Measurements from ENCODE around the gene VSIR. TPM values are rescaled to one million over a fixed set of nuclear protein-coding genes. Genes with fewer than 3 reads are reported as not detected.

VSIR gene
- total RNA-seq, 1 donor from 2014 or later, result 8.6 TPM

DNA sequence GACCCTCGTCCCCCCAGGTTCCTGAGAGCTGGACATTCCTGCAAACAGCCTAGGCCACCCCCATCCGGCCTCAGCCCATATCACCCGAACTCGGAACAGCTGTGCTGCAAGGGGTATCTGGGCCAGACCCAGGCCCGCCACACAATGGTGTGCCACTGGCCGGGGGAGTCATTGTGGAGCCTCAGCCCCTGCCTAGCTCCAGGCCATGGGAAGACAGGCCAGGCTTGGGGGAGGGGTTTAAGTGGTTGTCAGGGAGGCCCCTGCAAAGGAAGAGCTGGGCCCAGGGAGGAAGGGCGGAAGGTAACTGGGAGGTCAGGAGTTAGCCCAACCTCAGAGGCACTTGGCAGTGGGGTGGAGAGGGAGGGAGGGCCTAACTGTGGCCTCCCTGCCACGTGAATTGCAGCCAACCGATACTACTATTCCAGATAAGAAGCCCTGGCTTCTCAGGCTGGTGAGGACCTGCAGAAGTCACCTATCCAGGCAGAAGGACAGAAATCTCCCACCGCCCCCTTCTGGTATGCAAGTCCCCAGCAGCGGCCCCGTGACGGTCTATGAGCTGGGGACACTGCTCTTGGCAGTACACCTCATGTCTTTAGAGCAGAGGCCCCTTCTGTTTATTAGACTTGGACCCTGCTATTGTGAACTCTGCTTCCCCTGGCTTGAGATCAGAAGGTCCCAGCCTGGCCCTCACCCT lies 26.8 kb downstream of the VSIR start:
- no peak overlapping the region for H3K4me3 ChIP-seq (ENCODE audit: low read depth, low read length)
- TF ChIP-seq, protein P1, sequence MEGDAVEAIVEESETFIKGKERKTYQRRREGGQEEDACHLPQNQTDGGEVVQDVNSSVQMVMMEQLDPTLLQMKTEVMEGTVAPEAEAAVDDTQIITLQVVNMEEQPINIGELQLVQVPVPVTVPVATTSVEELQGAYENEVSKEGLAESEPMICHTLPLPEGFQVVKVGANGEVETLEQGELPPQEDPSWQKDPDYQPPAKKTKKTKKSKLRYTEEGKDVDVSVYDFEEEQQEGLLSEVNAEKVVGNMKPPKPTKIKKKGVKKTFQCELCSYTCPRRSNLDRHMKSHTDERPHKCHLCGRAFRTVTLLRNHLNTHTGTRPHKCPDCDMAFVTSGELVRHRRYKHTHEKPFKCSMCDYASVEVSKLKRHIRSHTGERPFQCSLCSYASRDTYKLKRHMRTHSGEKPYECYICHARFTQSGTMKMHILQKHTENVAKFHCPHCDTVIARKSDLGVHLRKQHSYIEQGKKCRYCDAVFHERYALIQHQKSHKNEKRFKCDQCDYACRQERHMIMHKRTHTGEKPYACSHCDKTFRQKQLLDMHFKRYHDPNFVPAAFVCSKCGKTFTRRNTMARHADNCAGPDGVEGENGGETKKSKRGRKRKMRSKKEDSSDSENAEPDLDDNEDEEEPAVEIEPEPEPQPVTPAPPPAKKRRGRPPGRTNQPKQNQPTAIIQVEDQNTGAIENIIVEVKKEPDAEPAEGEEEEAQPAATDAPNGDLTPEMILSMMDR (conservative IDR thresholded peaks at IDR 0.05; ENCODE audit: low read depth, low read length), result no peak
- no peak for DNase-seq (ENCODE audit: low read depth)

DNA sequence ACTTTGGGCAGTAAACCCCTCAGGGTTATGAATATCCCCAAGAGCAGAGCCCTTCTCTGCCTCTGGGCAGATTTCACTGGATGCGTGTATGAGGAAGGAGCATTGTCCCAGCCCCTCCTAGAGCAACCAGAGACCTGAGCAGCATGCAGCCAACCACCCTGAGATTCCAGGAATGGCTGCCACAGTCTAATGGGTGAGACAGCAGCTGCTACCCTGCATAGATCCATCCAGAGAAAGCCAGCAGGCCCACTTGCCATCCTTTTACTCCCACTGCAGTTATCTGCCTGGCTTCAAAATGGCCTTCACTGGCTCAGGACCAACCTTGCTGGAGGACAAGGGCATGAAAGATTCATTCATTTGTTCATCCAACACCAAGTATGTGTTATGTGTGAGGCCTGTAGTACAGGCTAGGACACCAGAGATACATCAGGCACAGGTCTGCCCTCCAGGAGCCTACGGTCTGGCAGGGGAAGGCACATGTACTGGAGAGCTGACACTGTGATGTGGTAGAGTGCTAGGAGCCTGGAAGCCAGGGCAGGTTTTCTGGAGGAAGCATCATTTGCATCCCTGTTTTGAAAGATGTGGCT lies 27.6 kb downstream of the VSIR start:
- DNase-seq (ENCODE audit: low read depth), result no peak
- H3K4me3 ChIP-seq (ENCODE audit: low read depth, low read length), result no peak overlapping the region
- TF ChIP-seq, protein P1 (conservative IDR thresholded peaks at IDR 0.05; ENCODE audit: low read depth, low read length), result no peak

DNA sequence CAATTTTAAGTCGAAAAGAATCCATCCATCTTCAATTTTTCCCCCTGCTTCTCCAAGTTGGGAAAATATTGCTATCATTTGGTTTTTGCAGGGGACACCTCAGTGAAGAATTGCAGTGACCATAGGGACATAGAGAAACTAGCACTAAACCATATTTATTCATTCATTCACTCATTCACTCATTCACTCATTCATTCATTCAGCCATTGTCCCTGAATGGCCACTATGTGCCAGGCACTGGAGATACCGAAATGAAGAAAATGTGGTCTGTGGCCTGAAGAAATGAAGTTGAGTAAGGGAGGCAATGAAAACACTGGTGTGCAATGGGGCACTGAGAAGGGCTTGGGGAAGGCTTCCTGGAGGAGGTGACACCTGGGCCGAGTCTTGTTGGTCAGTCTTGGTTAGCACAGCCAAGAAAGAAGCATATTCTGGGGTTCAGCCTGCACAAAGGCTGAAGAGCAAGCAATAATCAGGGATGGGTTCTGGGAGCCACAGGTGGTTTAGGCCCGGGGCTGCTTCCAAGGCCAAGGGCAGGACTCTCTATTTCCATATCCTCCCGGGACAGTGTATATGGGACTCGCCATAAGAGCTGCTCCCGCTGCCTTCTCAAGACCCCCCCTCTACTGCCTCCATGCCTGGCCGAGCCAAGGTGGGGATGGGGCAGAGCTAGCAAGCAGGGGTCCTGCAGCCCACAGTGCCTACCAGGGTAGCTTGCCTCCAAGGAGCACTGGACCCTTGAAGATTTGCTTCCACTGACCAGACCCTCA lies 28.2 kb downstream of the VSIR start:
- no peak overlapping the region for H3K4me3 ChIP-seq (ENCODE audit: low read depth, low read length)
- no peak for DNase-seq (ENCODE audit: low read depth)
- TF ChIP-seq, protein P1 (conservative IDR thresholded peaks at IDR 0.05; ENCODE audit: low read depth, low read length), result no peak

DNA sequence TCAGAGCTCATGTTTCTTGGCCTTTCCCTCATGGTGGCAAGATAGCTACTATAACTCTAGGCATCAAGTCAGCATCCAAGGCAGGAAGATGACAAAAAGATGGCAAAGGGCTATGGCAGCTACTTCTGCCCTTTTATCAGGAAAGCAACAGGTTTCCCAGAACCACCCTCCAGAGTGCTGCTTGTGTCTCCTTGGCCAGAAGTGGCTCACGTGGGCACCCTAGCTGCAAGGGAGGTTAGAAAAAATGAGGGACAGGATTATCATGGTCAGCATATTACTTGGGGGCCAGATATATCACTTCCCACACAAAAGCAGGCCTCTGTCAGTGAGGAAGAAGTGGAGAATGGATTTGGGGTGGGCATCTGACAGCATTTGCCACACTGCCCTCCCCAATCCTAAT lies 29.5 kb downstream of the VSIR start:
- TF ChIP-seq, protein P1 (conservative IDR thresholded peaks at IDR 0.05; ENCODE audit: low read depth, low read length), result no peak

DNA sequence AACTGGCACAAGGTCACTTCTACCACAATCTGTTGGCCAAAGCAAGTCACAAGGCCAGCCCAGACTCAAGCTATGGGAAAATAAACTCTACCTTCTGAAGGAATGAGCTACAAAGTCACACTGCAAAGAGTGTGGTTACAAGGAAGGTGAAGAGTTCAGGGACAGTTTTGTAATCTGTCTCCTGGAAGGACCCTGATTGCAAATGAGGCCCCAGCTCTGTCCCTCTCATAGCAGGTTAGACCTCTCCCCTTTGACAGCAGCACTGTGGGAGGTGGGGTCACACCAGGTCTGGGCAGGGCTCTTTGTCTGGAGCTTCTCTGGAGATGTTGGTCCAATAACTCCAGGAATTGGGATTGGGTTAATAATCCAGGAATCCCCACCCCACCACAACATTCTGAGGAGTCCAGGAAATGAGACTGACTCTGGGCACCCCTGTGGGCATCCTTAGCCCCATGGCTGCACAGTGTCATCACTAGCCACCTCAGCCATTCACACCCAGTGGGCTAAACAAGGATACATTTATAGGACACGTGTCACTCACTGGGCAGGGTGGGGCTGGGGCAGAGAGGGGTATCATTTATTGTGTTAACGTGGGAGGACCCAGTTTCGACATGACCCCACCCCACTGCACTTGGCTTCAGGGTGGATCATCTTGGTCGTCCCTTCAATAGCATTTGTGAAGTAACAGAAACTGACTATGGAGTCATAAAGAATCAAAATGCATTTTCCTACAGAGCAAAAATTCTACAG lies 30.1 kb downstream of the VSIR start:
- TF ChIP-seq, protein P1 (conservative IDR thresholded peaks at IDR 0.05; ENCODE audit: low read depth, low read length), result no peak
- H3K4me3 ChIP-seq (ENCODE audit: low read depth, low read length), result no peak overlapping the region
- DNase-seq (ENCODE audit: low read depth), result no peak

More for the DNA sequence above, 29.5 kb downstream of the VSIR start:
- no peak overlapping the region for H3K4me3 ChIP-seq (ENCODE audit: low read depth, low read length)
- DNase-seq (ENCODE audit: low read depth), result no peak

DNA sequence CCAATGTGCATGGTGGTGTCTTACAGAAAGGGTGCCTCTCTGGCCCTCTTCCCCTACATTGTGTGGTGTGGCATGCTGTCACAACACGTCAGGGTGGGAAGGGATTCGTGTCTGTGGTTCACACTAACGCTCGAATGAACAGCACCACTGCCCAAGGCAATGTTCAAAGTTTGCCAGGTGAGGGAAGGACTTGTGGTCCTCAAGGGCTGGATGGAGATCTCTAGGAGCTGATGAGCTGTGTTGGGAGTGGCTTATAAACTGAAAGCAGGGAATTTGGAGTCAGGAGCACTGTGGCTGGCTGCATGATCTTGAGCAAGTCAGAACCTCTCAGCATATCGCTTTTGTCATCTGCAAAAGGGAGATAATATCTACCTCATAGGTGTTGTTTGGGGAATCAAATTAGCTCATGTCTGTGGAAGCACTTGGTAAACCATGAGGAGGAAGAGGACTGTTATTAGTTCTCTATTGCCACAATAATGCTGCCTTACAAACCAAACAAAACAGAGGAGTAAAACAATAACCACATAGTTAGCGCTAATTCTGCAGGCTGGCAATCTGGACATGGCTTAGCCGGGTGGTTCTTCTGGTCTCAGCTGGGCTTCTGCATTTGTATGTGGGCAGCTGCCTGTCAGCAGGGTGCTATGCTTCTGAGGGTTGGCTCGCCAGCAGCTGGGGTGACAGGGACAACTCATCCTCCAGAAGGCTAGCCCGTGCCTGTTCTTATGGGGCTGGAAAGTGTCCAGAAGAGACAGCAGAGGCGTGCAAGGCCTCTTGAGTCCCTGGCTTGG lies 30.8 kb downstream of the VSIR start:
- no peak for DNase-seq (ENCODE audit: low read depth)
- TF ChIP-seq, protein P1 (conservative IDR thresholded peaks at IDR 0.05; ENCODE audit: low read depth, low read length), result no peak

More for the DNA sequence above, 30.8 kb downstream of the VSIR start:
- H3K4me3 ChIP-seq (ENCODE audit: low read depth, low read length), result no peak overlapping the region

All from epithelial cell of proximal tubule (primary cell).